H9 (cell line): ENCODE measurements around the gene GSTA5. TPM values are rescaled to one million over a fixed set of nuclear protein-coding genes. Genes with fewer than 3 reads are reported as not detected.

Experiments used
- DNase-seq: peaks from one replicate; pipeline ENCODE4 v3.0.0-alpha.2; 2017
- H2AFZ ChIP-seq: one replicate; pipeline ENCODE4 v1.6.1; 2013; ENCODE audit warnings: mild to moderate bottlenecking, low read length, control low read depth, moderate library complexity
- H2AK5ac ChIP-seq: 2 replicates; pipeline ENCODE4 v1.6.1; 2013; ENCODE audit warnings: low read length, control low read depth, mixed read lengths; ENCODE audit not compliant: insufficient read length
- H2BK120ac ChIP-seq: one replicate; pipeline ENCODE4 v1.6.1; 2013; ENCODE audit warnings: low read depth, mild to moderate bottlenecking, low read length, control low read depth, inconsistent platforms; ENCODE audit not compliant: poor library complexity, severe bottlenecking
- H2BK12ac ChIP-seq: 2 replicates; pipeline ENCODE4 v1.6.1; 2013; ENCODE audit warnings: low read length, control low read depth, mixed read lengths, low read depth; ENCODE audit not compliant: insufficient read length
- H2BK15ac ChIP-seq: 2 replicates; pipeline ENCODE4 v1.6.1; 2013; ENCODE audit warnings: low read depth, low read length, control low read depth
- H2BK20ac ChIP-seq: one replicate; pipeline ENCODE4 v1.6.1; 2013; ENCODE audit warnings: low read depth, mild to moderate bottlenecking, low read length, control low read depth, inconsistent platforms; ENCODE audit not compliant: poor library complexity, severe bottlenecking
- H2BK5ac ChIP-seq: 2 replicates; pipeline ENCODE4 v1.6.1; 2013; ENCODE audit warnings: low read length, control low read depth, mixed read lengths; ENCODE audit not compliant: insufficient read length
- H3K14ac ChIP-seq: 2 replicates; pipeline ENCODE4 v1.6.1; 2013; ENCODE audit warnings: low read length, control low read depth; ENCODE audit not compliant: insufficient read depth
- H3K18ac ChIP-seq: 2 replicates; pipeline ENCODE4 v1.6.1; 2013; ENCODE audit warnings: low read depth, mild to moderate bottlenecking, mixed read lengths, low read length, control low read depth; ENCODE audit not compliant: insufficient read length
- H3K23ac ChIP-seq: 2 replicates; pipeline ENCODE4 v1.6.1; 2013; ENCODE audit warnings: low read length, control low read depth, mixed read lengths, low read depth; ENCODE audit not compliant: insufficient read length
- H3K23me2 ChIP-seq: 2 replicates; pipeline ENCODE4 v1.6.1; 2013; ENCODE audit warnings: low read depth, mild to moderate bottlenecking, mixed read lengths, low read length, control low read depth; ENCODE audit not compliant: insufficient read length, poor library complexity, severe bottlenecking
- H3K27ac ChIP-seq: 2 replicates; pipeline ENCODE4 v1.5.1; 2013; ENCODE audit warnings: low read length, control low read depth, mixed read lengths, low read depth; ENCODE audit not compliant: insufficient read length
- H3K27me3 ChIP-seq: 2 replicates; pipeline ENCODE4 v1.6.1; 2013; ENCODE audit warnings: low read length, control low read depth, inconsistent platforms; ENCODE audit not compliant: insufficient read depth
- H3K4ac ChIP-seq: 2 replicates; pipeline ENCODE4 v1.6.1; 2013; ENCODE audit warnings: low read depth, mild to moderate bottlenecking, control low read depth, inconsistent platforms, low read length, moderate library complexity
- H3K4me1 ChIP-seq: 2 replicates; pipeline ENCODE4 v1.6.1; 2013; ENCODE audit warnings: low read length, control low read depth, inconsistent platforms; ENCODE audit not compliant: insufficient read depth
- H3K4me2 ChIP-seq: 2 replicates; pipeline ENCODE4 v1.6.1; 2013; ENCODE audit warnings: low read length, control low read depth, mixed read lengths; ENCODE audit not compliant: insufficient read length, insufficient read depth
- H3K56ac ChIP-seq: 2 replicates; pipeline ENCODE4 v1.6.1; 2013; ENCODE audit warnings: low read depth, mild to moderate bottlenecking, mixed read lengths, low read length, control low read depth; ENCODE audit not compliant: insufficient read length
- H3K79me1 ChIP-seq: 2 replicates; pipeline ENCODE4 v1.6.1; 2013; ENCODE audit warnings: low read depth, mild to moderate bottlenecking, moderate library complexity, low read length, control low read depth, inconsistent platforms; ENCODE audit not compliant: insufficient read depth, poor library complexity, severe bottlenecking
- H3K79me2 ChIP-seq: 2 replicates; pipeline ENCODE4 v1.6.1; 2013; ENCODE audit warnings: low read length, control low read depth, inconsistent platforms; ENCODE audit not compliant: insufficient read depth
- H3K9ac ChIP-seq: 2 replicates; pipeline ENCODE4 v1.6.1; 2013; ENCODE audit warnings: low read length, control low read depth, mixed read lengths; ENCODE audit not compliant: insufficient read length; ENCODE audit errors: extremely low read depth
- H3K9me3 ChIP-seq: one replicate; pipeline ENCODE4 v1.6.1; 2013; ENCODE audit warnings: low read depth, low read length, inconsistent platforms; ENCODE audit not compliant: control insufficient read depth
- H3T11ph ChIP-seq: one replicate; pipeline ENCODE4 v1.6.1; 2013; ENCODE audit warnings: mild to moderate bottlenecking, low read length, control low read depth, inconsistent platforms
- H4K20me1 ChIP-seq: one replicate; pipeline ENCODE4 v1.6.1; 2013; ENCODE audit not compliant: control insufficient read depth, insufficient read length, insufficient read depth
- H4K5ac ChIP-seq: 2 replicates; pipeline ENCODE4 v1.6.1; 2013; ENCODE audit warnings: low read depth, mild to moderate bottlenecking, mixed read lengths, low read length, control low read depth; ENCODE audit not compliant: insufficient read length
- H4K8ac ChIP-seq: replicated peaks from 2 replicates; pipeline ENCODE4 v1.6.1; 2013; ENCODE audit warnings: low read length, control low read depth, mixed read lengths, low read depth; ENCODE audit not compliant: insufficient read length
- H4K91ac ChIP-seq: 2 replicates; pipeline ENCODE4 v1.6.1; 2013; ENCODE audit warnings: low read depth, mild to moderate bottlenecking, moderate library complexity, mixed read lengths, low read length, control low read depth; ENCODE audit not compliant: insufficient read length
- H3K27ac Mint-ChIP-seq, 3 experiments: 2 replicates in 2 of 3; 3 replicates in 1 of 3; pipeline ENCODE4 v1.8.0; 2020 to 2021; ENCODE audit warnings: mixed read lengths in 3 of 3, mild to moderate bottlenecking in 1 of 3, moderate library complexity in 1 of 3
- H3K27me3 Mint-ChIP-seq: 2 replicates; pipeline ENCODE4 v1.8.0; 2021; ENCODE audit warnings: low read depth, mild to moderate bottlenecking, moderate library complexity, mixed read lengths
- H3K36me3 Mint-ChIP-seq, 3 experiments: 2 replicates in 2 of 3; 3 replicates in 1 of 3; pipeline ENCODE4 v1.8.0; 2020 to 2021; ENCODE audit warnings: low read depth in 3 of 3, mixed read lengths in 3 of 3; ENCODE audit not compliant: insufficient read depth in 1 of 3
- H3K4me1 Mint-ChIP-seq, 2 experiments: 2 replicates each; pipeline ENCODE4 v1.8.0; 2020; ENCODE audit warnings: mixed read lengths in 2 of 2
- H3K4me3 Mint-ChIP-seq, 2 experiments: 2 replicates in 1 of 2; 3 replicates in 1 of 2; pipeline ENCODE4 v1.8.0; 2020 to 2021; ENCODE audit warnings: mild to moderate bottlenecking in 2 of 2, mixed read lengths in 2 of 2, moderate library complexity in 1 of 2
- H3K9me3 Mint-ChIP-seq, 2 experiments: 2 replicates in 1 of 2; 3 replicates in 1 of 2; pipeline ENCODE4 v1.8.0; 2020; ENCODE audit warnings: mild to moderate bottlenecking in 2 of 2, mixed read lengths in 2 of 2, moderate library complexity in 1 of 2
- CTCF ChIP-seq: fragments of 200-600 bp; sonication (generic); conservative IDR thresholded peaks from 3 replicates; pipeline ENCODE4 v1.8.0; 2021; ENCODE audit warnings: antibody characterized with exemption, mild to moderate bottlenecking
- WGBS: extraction: QIAGEN DNeasy Blood & Tissue Kit; methylation state at CpG from one replicate; pipeline ENCODE4 v1.1.7; 2013; ENCODE audit warnings: missing lambda C conversion rate, low lambda C conversion rate, mixed read lengths; ENCODE audit not compliant: insufficient read length; ENCODE audit errors: extremely low coverage; 5-methylcytosine and 5-hydroxymethylcytosine counted together
- total RNA-seq: library from RNA; stranded (reverse); gene quantifications from 2 replicates; pipeline ENCODE4 v1.2.1, GENCODE V29; 2021

GSTA5 gene
- total RNA-seq, 1 experiment from 2014 or later: not detected

GRCh38 chr6:52839124-52840055, 1.2 kb downstream of the GSTA5 start:
- WGBS: no CpG with 5 or more reads among the region's 20 CpGs

More at GRCh38 chr6:52839124-52840055, 1.2 kb downstream of the GSTA5 start:
- no peak overlapping the region for H2AFZ ChIP-seq
- TF ChIP-seq CTCF: peak; percentile 82
- no peak overlapping the region for H3K4me2 ChIP-seq
- Mint-ChIP-seq H3K4me3 (no peak overlapping the region), H3K36me3 (peaks cover 0 to 2% (median 0%) of the 10 kb centered on the region in 3 experiments; a peak in 2 of 7 replicates), H3K27ac (no peak overlapping the region), H3K9me3 (peaks cover 0 to 5% of the 10 kb centered on the region in 2 experiments; a peak in 1 of 5 replicates), H3K27me3 (peaks cover 24% of the 10 kb centered on the region), H3K4me1 (peaks cover 4% of the 10 kb centered on the region in 2 experiments; a peak in 3 of 4 replicates)
- no peaks in the 10 kb centered on the region for H3K4me1 ChIP-seq
- no peak overlapping the region for H3K9ac ChIP-seq
- no peak overlapping the region for H2BK5ac ChIP-seq
- H2BK12ac ChIP-seq: no peak overlapping the region
- H4K20me1 ChIP-seq: no peaks in the 10 kb centered on the region
- H4K5ac ChIP-seq: no peak overlapping the region
- no peaks in the 10 kb centered on the region for H3K79me2 ChIP-seq
- no peak overlapping the region for H2BK20ac ChIP-seq
- H4K8ac ChIP-seq: no peak overlapping the region
- H3K27me3 ChIP-seq: no peaks in the 10 kb centered on the region
- H3K79me1 ChIP-seq: no peaks in the 10 kb centered on the region
- H3K14ac ChIP-seq: no peak overlapping the region
- no peak overlapping the region for H3K18ac ChIP-seq
- H2AK5ac ChIP-seq: no peak overlapping the region
- no peak overlapping the region for H3K23ac ChIP-seq
- H3T11ph ChIP-seq: no peak overlapping the region
- H3K27ac ChIP-seq: no peak overlapping the region
- H3K4ac ChIP-seq: no peak overlapping the region
- DNase-seq: peak; percentile 82
- no peak overlapping the region for H3K56ac ChIP-seq
- H2BK15ac ChIP-seq: no peak overlapping the region
- H3K9me3 ChIP-seq: no peaks in the 10 kb centered on the region
- no peaks in the 10 kb centered on the region for H3K23me2 ChIP-seq
- no peak overlapping the region for H4K91ac ChIP-seq
- no peak overlapping the region for H2BK120ac ChIP-seq
